CD4-positive, alpha-beta memory T cell (primary cell): ENCODE results near the gene LHX4. TPM values are rescaled to one million over a fixed set of nuclear protein-coding genes. Genes with fewer than 3 reads are reported as not detected.

Experiments
- CTCF ChIA-PET: fragments of 350-600 bp; sonication (Branson Sonifier 250); formaldehyde crosslinking; loops from one replicate; lab custom pipeline; 2021; ENCODE audit warnings: inconsistent platforms; ENCODE audit not compliant: partially characterized antibody; lab: Charles Lee
- POLR2A ChIA-PET: fragments of 350-600 bp; sonication (Branson Sonifier 250); formaldehyde crosslinking; loops from one replicate; lab custom pipeline; 2021; ENCODE audit not compliant: partially characterized antibody; lab: Charles Lee
- DNase-seq, 5 donors: peaks; one replicate each; pipeline versions ENCODE4 v3.0.0 to v3.0.0-alpha.2; 2020 to 2022; ENCODE audit warnings: mixed read lengths in 1 of 5
- H3K27ac ChIP-seq: one replicate; pipeline ENCODE4 v1.7.0; 2013; ENCODE audit warnings: low read depth, low read length
- H3K27me3 ChIP-seq: 2 replicates; pipeline ENCODE4 v1.7.0; 2013; ENCODE audit warnings: mild to moderate bottlenecking, low read length, moderate library complexity; ENCODE audit not compliant: insufficient read depth
- H3K36me3 ChIP-seq: 2 replicates; pipeline ENCODE4 v1.7.0; 2013; ENCODE audit warnings: mild to moderate bottlenecking, low read length, moderate library complexity; ENCODE audit not compliant: insufficient read depth
- H3K4me1 ChIP-seq: 2 replicates; pipeline ENCODE4 v1.7.0; 2013; ENCODE audit warnings: mild to moderate bottlenecking, low read length, moderate library complexity; ENCODE audit not compliant: insufficient read depth
- H3K4me3 ChIP-seq, 2 donors: one replicate each; pipeline ENCODE4 v1.7.0; 2013; ENCODE audit warnings: low read length in 2 of 2, mild to moderate bottlenecking in 1 of 2
- H3K9me3 ChIP-seq, 2 donors: one replicate each; pipeline ENCODE4 v1.7.0; 2013; ENCODE audit warnings: low read length in 2 of 2, control low read depth in 1 of 2; ENCODE audit not compliant: control insufficient read depth in 1 of 2
- H3K27ac Mint-ChIP-seq, 7 donors: one replicate each; pipeline ENCODE4 v1.8.0; 2020 to 2021; ENCODE audit warnings: mixed read lengths in 7 of 7, mild to moderate bottlenecking in 6 of 7, inconsistent platforms in 3 of 7, moderate library complexity in 3 of 7
- H3K27me3 Mint-ChIP-seq, 2 donors: one replicate each; pipeline ENCODE4 v1.8.0; 2020 to 2021; ENCODE audit warnings: mixed read lengths in 2 of 2
- H3K36me3 Mint-ChIP-seq, 2 donors: one replicate each; pipeline ENCODE4 v1.8.0; 2020 to 2021; ENCODE audit warnings: mixed read lengths in 2 of 2, inconsistent platforms in 1 of 2, mild to moderate bottlenecking in 1 of 2
- H3K4me1 Mint-ChIP-seq, 4 donors: one replicate each; pipeline ENCODE4 v1.8.0; 2020 to 2021; ENCODE audit warnings: mixed read lengths in 4 of 4, mild to moderate bottlenecking in 1 of 4
- H3K4me3 Mint-ChIP-seq, 8 donors: one replicate each; pipeline ENCODE4 v1.8.0; 2020 to 2021; ENCODE audit warnings: mixed read lengths in 8 of 8, mild to moderate bottlenecking in 7 of 8, moderate library complexity in 6 of 8, inconsistent platforms in 3 of 8
- H3K9me3 Mint-ChIP-seq, 8 donors: one replicate each; pipeline ENCODE4 v1.8.0; 2020 to 2021; ENCODE audit warnings: mixed read lengths in 8 of 8, mild to moderate bottlenecking in 5 of 8, inconsistent platforms in 3 of 8, moderate library complexity in 1 of 8
- intact Hi-C: fragments of 100-400 bp; cut with micrococcal nuclease; formaldehyde crosslinking; loops from one replicate; pipeline ENCODE4 v1.15.1; 2023
- polyA plus RNA-seq, 2 donors: library from polyadenylated mRNA; unstranded; fragments of 300-500 nt; fragmentation: Illumina TruSeq; gene quantifications; one replicate each; pipeline ENCODE4 v1.2.3, GENCODE V29; 2021
- total RNA-seq, 2 experiments: library from RNA; stranded (reverse); gene quantifications; one replicate each; pipeline ENCODE4 v1.2.3, GENCODE V29; 2021

The LHX4 gene
- total and polyA plus RNA-seq, 4 experiments from 2014 or later = 0.25 TPM; not detected in 3

- peaks cover 5% of the 10 kb centered on the region for H3K27me3 ChIP-seq
- no peaks in the 10 kb centered on the region for H3K36me3 Mint-ChIP-seq
- H3K4me1 Mint-ChIP-seq = peaks cover 0 to 4% (median 3%) of the 10 kb centered on the region in 4 donors
- intact Hi-C loops = no loop called here
- no peaks in the 10 kb centered on the region for H3K9me3 Mint-ChIP-seq
- H3K27ac Mint-ChIP-seq = no peak overlapping the region
- no peak overlapping the region for H3K4me3 ChIP-seq
- no peaks in the 10 kb centered on the region for H3K4me1 ChIP-seq
- DNase-seq = no peak
- H3K27me3 Mint-ChIP-seq = peaks cover 26 to 46% of the 10 kb centered on the region in 2 donors
- no peaks in the 10 kb centered on the region for H3K36me3 ChIP-seq
- H3K27ac ChIP-seq = no peak overlapping the region
- ChIA-PET CTCF (interaction anchor here (1.1 to 3.7 kb wide), 4 partner anchors 9 to 231 kb away, joined by 3 to 36 read pairs (median 19); no protein-coding TSS in a partner anchor), POLR2A (no interaction called here)
- H3K9me3 ChIP-seq = no peaks in the 10 kb centered on the region
- H3K4me3 Mint-ChIP-seq = no peak overlapping the region
Observed at GRCh38 chr1:180250883-180251509, 20.9 kb downstream of the LHX4 start.

- Histone ChIP-seq H3K27ac (no peak overlapping the region), H3K4me3 (no peak overlapping the region), H3K4me1 (no peaks in the 10 kb centered on the region), H3K36me3 (no peaks in the 10 kb centered on the region), H3K9me3 (no peaks in the 10 kb centered on the region), H3K27me3 (peaks cover 5% of the 10 kb centered on the region)
- CTCF ChIA-PET = interaction anchor here (0.8 to 3.7 kb wide), 9 partner anchors 10 to 230 kb away, joined by 3 to 36 read pairs (median 5); no protein-coding TSS in a partner anchor
- H3K9me3 Mint-ChIP-seq = no peaks in the 10 kb centered on the region
- H3K36me3 Mint-ChIP-seq = no peaks in the 10 kb centered on the region
- POLR2A ChIA-PET = no interaction called here
- H3K27ac Mint-ChIP-seq = no peak overlapping the region
- DNase-seq = no peak
- intact Hi-C loops = loop anchor here (1.0 kb wide), 3 partner anchors 165 to 231 kb away; no protein-coding TSS in a partner anchor
- no peak overlapping the region for H3K4me3 Mint-ChIP-seq
- peaks cover 0 to 4% (median 3%) of the 10 kb centered on the region in 4 donors for H3K4me1 Mint-ChIP-seq
- peaks cover 30 to 46% of the 10 kb centered on the region in 2 donors for H3K27me3 Mint-ChIP-seq
Observed at GRCh38 chr1:180251526-180252305, 21.7 kb downstream of the LHX4 start.

DNA sequence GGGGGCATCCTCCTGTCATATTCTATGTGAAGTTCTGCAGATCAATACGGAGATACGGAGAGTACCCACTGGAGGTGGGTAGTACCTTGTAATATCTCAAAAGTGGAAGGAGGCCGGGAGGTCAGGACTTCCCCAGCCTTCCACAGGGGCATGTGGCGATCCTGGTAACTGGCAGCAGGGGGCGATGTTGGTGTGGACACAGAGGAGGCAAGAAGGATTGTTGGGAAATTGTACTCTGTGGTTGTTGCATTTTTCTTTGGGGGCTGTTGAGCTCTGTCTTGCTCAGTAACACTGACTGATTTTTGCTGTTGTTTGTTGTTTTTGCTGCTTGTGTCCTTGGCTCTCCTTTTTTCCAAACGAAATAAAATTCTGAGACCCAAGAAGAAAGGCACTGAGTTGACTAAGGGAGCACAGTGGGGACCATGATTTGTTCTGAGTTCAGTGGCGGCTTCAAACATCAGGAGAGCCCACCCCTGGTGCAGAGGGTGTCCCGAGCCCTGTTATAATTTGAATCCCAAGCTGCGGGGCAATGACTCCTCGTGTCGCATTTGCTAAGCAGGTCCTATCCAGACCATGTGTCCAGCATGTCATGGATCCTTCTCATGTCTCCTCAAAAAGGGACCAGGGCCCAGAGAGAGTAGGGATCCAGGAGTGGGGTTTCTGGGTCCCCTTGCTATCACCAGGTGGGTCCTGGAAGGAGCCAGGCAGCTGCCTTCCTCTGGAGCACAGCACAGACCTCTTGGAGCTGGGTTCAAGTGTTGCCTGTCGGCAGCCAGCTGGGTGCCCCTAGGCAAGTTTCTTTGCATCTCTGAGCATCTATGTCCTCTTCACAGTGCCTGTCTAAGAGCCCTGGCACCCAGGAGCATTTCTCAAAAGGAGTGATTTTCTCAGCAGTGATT is 22.8 kb downstream of the LHX4 start:
- Mint-ChIP-seq H3K4me1 (peaks cover 0 to 4% (median 3%) of the 10 kb centered on the region in 4 donors), H3K4me3 (no peak overlapping the region), H3K27ac (no peak overlapping the region), H3K9me3 (no peaks in the 10 kb centered on the region), H3K36me3 (no peaks in the 10 kb centered on the region), H3K27me3 (peaks cover 37 to 48% of the 10 kb centered on the region in 2 donors)
- Histone ChIP-seq H3K4me1 (no peaks in the 10 kb centered on the region), H3K36me3 (no peaks in the 10 kb centered on the region), H3K9me3 (no peaks in the 10 kb centered on the region), H3K4me3 (no peak overlapping the region), H3K27ac (no peak overlapping the region), H3K27me3 (peaks cover 5% of the 10 kb centered on the region)
- ChIA-PET POLR2A (interaction anchor here (1.2 kb wide), 1 partner anchor 249 kb away, joined by 3 read pairs; the partner anchor contains the start of gene ACBD6), CTCF (interaction anchor here (0.7 to 3.7 kb wide), 18 partner anchors 9 to 262 kb away, joined by 3 to 36 read pairs (median 4); no protein-coding TSS in a partner anchor)
- DNase-seq = peak; percentile 38 to 62 (median 56)
- intact Hi-C loops = loop anchor here (1.0 kb wide), 3 partner anchors 163 to 229 kb away; no protein-coding TSS in a partner anchor

DNA sequence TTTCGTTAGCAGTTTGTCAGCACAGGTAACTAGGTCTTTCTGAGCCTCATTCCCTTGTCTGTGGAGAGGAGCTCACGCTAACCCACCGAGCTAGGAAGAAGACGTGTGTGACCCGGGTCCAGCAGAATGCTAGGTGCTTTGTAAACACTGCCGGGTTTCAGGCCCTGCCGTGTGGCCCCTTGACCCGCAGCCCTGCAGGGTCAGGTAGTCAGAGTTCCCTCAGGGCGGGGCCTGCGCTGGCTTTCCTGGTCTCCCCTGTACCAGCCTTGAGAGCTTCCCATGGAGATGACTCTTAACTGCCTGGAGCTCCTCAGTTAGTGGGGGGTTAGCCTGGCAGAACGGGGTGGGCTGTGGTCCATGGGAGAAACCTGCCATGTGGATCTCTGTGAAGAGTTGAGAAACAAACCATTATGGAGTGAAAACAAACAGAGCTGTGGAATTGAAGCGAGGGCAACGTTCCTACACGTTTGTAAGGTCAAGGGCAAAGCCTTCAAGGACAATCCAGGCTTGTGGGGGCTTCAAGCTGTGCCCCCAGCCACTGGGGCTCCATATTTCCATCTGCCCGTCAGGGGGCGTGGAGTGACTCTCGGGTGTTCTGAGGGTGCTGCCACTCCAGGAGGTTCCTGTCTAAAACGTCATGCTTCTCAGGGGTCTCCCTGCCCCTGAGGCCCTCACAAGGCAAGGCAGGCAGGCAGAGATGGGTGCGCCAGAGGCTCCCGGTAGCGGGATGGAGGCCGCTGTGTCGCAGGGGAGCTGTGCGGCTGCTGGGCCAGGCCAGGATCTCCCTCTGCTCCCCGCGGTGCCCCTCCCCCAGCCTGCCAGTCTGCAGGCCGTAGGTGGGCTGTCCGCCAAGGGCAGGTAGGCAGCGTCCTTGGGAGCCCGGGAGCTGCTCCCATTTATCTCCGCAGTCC is 23.8 kb downstream of the LHX4 start:
- peaks cover 37 to 53% of the 10 kb centered on the region in 2 donors for H3K27me3 Mint-ChIP-seq
- H3K27ac Mint-ChIP-seq = no peak overlapping the region
- CTCF ChIA-PET = interaction anchor here (0.8 to 3.7 kb wide), 17 partner anchors 8 to 261 kb away, joined by 3 to 36 read pairs (median 4); no protein-coding TSS in a partner anchor
- no peak for DNase-seq
- Histone ChIP-seq H3K27me3 (peaks cover 5% of the 10 kb centered on the region), H3K4me1 (no peaks in the 10 kb centered on the region), H3K9me3 (no peaks in the 10 kb centered on the region), H3K36me3 (no peaks in the 10 kb centered on the region), H3K27ac (no peak overlapping the region), H3K4me3 (no peak overlapping the region)
- H3K9me3 Mint-ChIP-seq = no peaks in the 10 kb centered on the region
- H3K36me3 Mint-ChIP-seq = no peaks in the 10 kb centered on the region
- no peak overlapping the region for H3K4me3 Mint-ChIP-seq
- intact Hi-C loops = no loop called here
- H3K4me1 Mint-ChIP-seq = peaks cover 0 to 4% (median 3%) of the 10 kb centered on the region in 4 donors
- POLR2A ChIA-PET = interaction anchor here (1.2 kb wide), 1 partner anchor 248 kb away, joined by 3 read pairs; the partner anchor contains the start of gene ACBD6

GRCh38 chr1:180254496-180254819 is 24.4 kb downstream of the LHX4 start:
- H3K4me3 Mint-ChIP-seq = no peak overlapping the region
- POLR2A ChIA-PET = no interaction called here
- H3K36me3 Mint-ChIP-seq = no peaks in the 10 kb centered on the region

GRCh38 chr1:180254854-180255253 is 24.8 kb downstream of the LHX4 start:
- Histone ChIP-seq H3K36me3 (no peaks in the 10 kb centered on the region), H3K4me3 (no peak overlapping the region), H3K4me1 (no peaks in the 10 kb centered on the region), H3K27ac (no peak overlapping the region), H3K9me3 (no peaks in the 10 kb centered on the region), H3K27me3 (peaks cover 5% of the 10 kb centered on the region)
- H3K27me3 Mint-ChIP-seq = peaks cover 38 to 44% of the 10 kb centered on the region in 2 donors
- H3K36me3 Mint-ChIP-seq = no peaks in the 10 kb centered on the region
- H3K27ac Mint-ChIP-seq = no peak overlapping the region
- ChIA-PET CTCF (interaction anchor here (3.7 kb wide), 1 partner anchor 227 kb away, joined by 35 read pairs; no protein-coding TSS in a partner anchor), POLR2A (no interaction called here)
- peaks cover 0 to 4% (median 1%) of the 10 kb centered on the region in 4 donors for H3K4me1 Mint-ChIP-seq
- no peak overlapping the region for H3K4me3 Mint-ChIP-seq
- intact Hi-C loops = no loop called here
- no peaks in the 10 kb centered on the region for H3K9me3 Mint-ChIP-seq
- no peak for DNase-seq

More at GRCh38 chr1:180254496-180254819, 24.4 kb downstream of the LHX4 start:
- peaks cover 0 to 4% (median 3%) of the 10 kb centered on the region in 4 donors for H3K4me1 Mint-ChIP-seq
- no peak for DNase-seq
- no peak overlapping the region for H3K27ac Mint-ChIP-seq
- Histone ChIP-seq H3K27ac (no peak overlapping the region), H3K9me3 (no peaks in the 10 kb centered on the region), H3K27me3 (peaks cover 5% of the 10 kb centered on the region), H3K4me3 (no peak overlapping the region), H3K36me3 (no peaks in the 10 kb centered on the region), H3K4me1 (no peaks in the 10 kb centered on the region)
- intact Hi-C loops = no loop called here
- CTCF ChIA-PET = interaction anchor here (1.2 to 3.7 kb wide), 4 partner anchors 44 to 227 kb away, joined by 3 to 35 read pairs (median 8); no protein-coding TSS in a partner anchor
- no peaks in the 10 kb centered on the region for H3K9me3 Mint-ChIP-seq
- H3K27me3 Mint-ChIP-seq = peaks cover 40 to 48% of the 10 kb centered on the region in 2 donors
